Cardiac fibroblast (primary cell): ENCODE results near the gene OR2L8.

Source experiments
- DNase-seq, 2 donors: peaks; one replicate each; pipeline versions ENCODE4 v3.0.0 to v3.0.0-alpha.2; 2010; ENCODE audit warnings: low read depth in 2 of 2
- H3K4me3 ChIP-seq, 2 donors: replicated peaks in 1 of 2; 1 replicate in 1 of 2; 2 replicates in 1 of 2; pipeline ENCODE4 v1.5.1; 2011; ENCODE audit warnings: low read depth in 2 of 2, low read length in 2 of 2, mild to moderate bottlenecking in 2 of 2, moderate library complexity in 1 of 2
- TF ChIP-seq, protein P1 (sequence below): IDR thresholded peaks from one replicate; pipeline ENCODE4 v1.5.1; 2011; ENCODE audit warnings: low read depth, mild to moderate bottlenecking, low read length, inconsistent platforms

Gene OR2L8, protein sequence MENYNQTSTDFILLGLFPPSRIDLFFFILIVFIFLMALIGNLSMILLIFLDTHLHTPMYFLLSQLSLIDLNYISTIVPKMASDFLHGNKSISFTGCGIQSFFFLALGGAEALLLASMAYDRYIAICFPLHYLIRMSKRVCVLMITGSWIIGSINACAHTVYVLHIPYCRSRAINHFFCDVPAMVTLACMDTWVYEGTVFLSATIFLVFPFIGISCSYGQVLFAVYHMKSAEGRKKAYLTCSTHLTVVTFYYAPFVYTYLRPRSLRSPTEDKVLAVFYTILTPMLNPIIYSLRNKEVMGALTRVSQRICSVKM

DNA sequence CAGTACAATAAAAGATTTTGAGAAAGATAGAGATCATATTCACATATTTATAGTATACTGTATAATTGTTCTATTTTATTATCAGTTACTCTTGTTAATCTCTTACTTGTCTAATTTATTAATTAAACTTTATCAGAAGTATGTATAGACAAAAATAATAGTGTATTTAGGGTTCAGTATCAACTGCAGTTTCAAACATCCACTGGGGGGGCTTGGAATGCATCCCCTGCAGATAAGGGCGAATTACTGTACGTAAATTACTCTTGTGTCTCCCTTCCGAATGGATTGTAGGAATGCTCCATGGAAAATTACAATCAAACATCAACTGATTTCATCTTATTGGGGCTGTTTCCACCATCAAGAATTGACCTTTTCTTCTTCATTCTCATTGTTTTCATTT, at the start of gene OR2L8:
Gene OR2L8 (plus strand): TSS at position 301 of the 400 bp plus-strand sequence. CDS start 0 bp downstream, at position 301.
- H3K4me3 ChIP-seq: no peak within 1 kb of the TSS
- no peak for DNase-seq
- TF ChIP-seq, protein P1, sequence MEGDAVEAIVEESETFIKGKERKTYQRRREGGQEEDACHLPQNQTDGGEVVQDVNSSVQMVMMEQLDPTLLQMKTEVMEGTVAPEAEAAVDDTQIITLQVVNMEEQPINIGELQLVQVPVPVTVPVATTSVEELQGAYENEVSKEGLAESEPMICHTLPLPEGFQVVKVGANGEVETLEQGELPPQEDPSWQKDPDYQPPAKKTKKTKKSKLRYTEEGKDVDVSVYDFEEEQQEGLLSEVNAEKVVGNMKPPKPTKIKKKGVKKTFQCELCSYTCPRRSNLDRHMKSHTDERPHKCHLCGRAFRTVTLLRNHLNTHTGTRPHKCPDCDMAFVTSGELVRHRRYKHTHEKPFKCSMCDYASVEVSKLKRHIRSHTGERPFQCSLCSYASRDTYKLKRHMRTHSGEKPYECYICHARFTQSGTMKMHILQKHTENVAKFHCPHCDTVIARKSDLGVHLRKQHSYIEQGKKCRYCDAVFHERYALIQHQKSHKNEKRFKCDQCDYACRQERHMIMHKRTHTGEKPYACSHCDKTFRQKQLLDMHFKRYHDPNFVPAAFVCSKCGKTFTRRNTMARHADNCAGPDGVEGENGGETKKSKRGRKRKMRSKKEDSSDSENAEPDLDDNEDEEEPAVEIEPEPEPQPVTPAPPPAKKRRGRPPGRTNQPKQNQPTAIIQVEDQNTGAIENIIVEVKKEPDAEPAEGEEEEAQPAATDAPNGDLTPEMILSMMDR: no peak

DNA sequence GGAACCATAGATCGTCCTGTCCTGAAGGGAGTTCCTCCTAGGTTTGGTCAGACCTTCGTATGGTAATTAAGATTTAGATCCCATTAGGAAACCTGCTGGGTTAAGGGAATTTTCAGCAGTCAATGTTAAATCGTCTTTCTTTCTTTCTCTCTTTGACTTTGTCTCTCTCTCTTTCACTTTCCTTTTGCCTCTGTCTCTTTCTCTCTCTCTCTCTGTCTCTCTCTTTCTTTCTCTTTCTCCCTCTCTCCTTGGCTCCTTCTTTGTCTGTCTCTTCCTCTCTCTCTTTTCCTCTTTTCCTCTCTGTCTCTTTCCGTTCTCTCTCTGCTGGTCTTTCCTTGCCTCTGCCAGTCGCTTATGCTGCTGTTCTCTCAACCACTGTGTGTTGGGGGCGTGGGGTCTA, 44.5 kb upstream of the OR2L8 start:
- TF ChIP-seq, protein P1: no peak
- no peak for DNase-seq
- no peak overlapping the region for H3K4me3 ChIP-seq

DNA sequence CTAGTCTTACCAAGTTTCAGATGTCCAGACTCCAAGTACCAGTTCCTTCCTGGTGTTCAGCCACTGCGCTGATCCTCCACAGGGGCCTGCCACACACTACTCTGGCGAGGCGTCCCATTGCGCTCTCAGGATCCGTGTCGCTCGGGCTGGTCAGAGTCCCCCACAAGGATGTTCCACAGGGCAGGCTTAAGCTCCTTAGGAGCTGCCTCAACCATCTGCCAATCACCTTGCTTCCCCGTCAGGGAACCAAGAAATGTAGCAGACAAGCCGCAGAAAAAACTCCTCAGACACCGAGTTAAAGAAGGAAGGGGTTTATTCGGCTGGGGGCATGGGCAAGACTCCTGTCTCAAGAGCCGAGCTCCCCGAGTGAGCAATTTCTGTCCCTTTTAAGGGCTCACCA, 43.5 kb upstream of the OR2L8 start:
- TF ChIP-seq, protein P1: no peak
- H3K4me3 ChIP-seq: no peak overlapping the region
- DNase-seq: no peak

DNA sequence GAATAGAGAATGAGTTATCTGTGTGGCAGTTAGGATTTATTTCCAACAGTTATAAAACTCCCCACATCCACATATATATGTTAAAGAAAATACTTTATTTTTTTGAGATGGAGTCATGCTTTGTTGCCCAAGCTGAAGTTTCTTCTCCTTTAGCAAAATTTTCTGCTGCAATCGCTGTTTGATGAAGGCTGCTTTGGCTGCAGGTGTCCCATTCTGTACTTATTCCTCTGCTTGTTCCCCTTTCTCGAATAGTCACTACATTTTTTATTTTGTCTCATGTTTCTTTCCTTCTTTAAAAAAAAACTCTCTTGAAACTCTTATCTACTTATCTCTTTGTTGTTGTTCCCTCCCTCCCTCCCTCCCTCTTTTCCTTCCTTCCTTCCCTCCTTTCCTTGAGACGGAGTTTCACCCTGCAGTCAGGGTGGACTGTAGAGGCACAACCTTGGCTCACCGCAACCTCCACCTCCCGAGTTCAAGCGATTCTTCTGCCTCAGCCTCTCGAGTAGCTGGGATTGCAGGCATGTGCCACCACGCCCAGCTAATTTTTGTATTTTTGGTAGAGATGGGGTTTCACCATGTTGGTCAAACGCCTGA, 42.7 kb upstream of the OR2L8 start:
- DNase-seq: no peak
- TF ChIP-seq, protein P1: no peak
- no peak overlapping the region for H3K4me3 ChIP-seq

DNA sequence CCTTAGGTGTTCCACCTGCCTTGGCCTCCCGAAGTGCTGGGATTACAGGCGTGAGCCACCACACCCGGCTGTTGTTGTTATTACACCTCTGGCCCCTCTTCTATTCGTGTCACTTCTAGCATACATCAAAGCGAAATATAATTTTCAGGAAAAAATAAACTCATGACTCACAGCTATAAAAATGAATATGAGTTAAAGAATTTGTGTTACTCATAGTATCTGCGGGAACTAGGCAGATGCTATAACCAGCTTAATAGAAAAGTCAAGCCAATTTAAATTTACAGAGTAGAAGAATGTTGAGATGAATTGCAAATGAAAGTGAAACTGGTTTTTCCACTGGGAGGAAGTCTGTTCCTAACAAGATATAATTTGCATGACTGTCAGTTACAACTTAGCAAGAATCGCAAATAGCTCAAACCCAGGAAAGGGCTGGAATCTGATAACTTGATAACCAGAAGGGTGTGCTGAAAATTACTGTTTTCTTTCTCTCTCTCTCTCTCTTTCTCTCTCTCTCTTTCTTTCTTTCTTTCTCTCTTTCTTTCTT, 42.1 kb upstream of the OR2L8 start:
- DNase-seq: peak; percentile 30 to 85
- TF ChIP-seq, protein P1: no peak
- peak overlapping the region in 1 of 2 donors; percentile 33 for H3K4me3 ChIP-seq

DNA sequence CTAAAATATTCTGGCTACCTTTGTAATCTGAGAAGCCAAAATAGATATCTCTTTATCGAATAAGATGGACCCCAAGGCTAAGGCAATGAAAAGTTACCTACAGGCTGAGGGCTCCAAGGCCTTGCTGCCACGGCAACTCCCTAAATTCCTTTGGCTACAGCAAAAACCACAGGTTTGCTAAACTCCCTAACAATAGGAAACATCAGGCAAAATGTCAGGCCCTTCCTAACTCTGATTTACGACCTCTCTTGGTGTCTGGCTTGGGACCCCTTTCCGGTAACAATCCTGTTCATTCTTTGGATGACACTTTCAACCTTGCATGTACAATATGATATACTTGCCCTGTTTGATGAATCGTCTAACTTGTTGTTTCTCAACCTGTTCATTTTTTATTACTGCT, 39.9 kb upstream of the OR2L8 start:
- DNase-seq: no peak
- no peak overlapping the region for H3K4me3 ChIP-seq
- TF ChIP-seq, protein P1: no peak
